DND-41 (cell line): ENCODE data around the gene RANBP17.

Experiments used
- ATAC-seq: fragments of 200-7000 bp; cut with Tn5 transposase; 3 replicates; pipeline ENCODE4 v1.9.1; 2021; ENCODE audit warnings: low read depth; ENCODE audit not compliant: insufficient read depth
- DNase-seq: peaks from one replicate; pipeline ENCODE4 v3.0.0-alpha.2; 2020
- H2AFZ ChIP-seq: 2 replicates; pipeline ENCODE4 v1.6.0; 2012; ENCODE audit warnings: low read depth, low read length
- H3K27ac ChIP-seq: 2 replicates; pipeline ENCODE4 v1.5.1; 2012; ENCODE audit warnings: low read length, inconsistent platforms
- H3K27me3 ChIP-seq: fragments of 200-600 bp; sonication (generic); 2 replicates; pipeline ENCODE4 v1.6.0; 2012; ENCODE audit warnings: low read length, mild to moderate bottlenecking, inconsistent platforms; ENCODE audit not compliant: insufficient read depth, poor library complexity
- H3K36me3 ChIP-seq: 2 replicates; pipeline ENCODE4 v1.5.1; 2012; ENCODE audit warnings: low read length, inconsistent platforms; ENCODE audit not compliant: insufficient read depth
- H3K4me1 ChIP-seq: 2 replicates; pipeline ENCODE4 v1.5.1; 2012; ENCODE audit warnings: mild to moderate bottlenecking, low read length; ENCODE audit not compliant: insufficient read depth
- H3K4me2 ChIP-seq: 2 replicates; pipeline ENCODE4 v1.6.0; 2012; ENCODE audit warnings: mild to moderate bottlenecking, moderate library complexity, low read length, inconsistent platforms; ENCODE audit not compliant: insufficient read depth
- H3K4me3 ChIP-seq, 2 experiments: fragments of 200-600 bp in 1 of 2; shearing (Covaris generic) in 1 of 2; 2 replicates each; pipeline ENCODE4 v1.5.1; 2012 to 2016; ENCODE audit warnings: inconsistent platforms in 2 of 2, low read length in 2 of 2, mild to moderate bottlenecking in 2 of 2, low read depth in 1 of 2, moderate library complexity in 1 of 2
- H3K79me2 ChIP-seq: 2 replicates; pipeline ENCODE4 v1.6.0; 2012; ENCODE audit warnings: low read length, inconsistent platforms; ENCODE audit not compliant: insufficient read depth
- H3K9ac ChIP-seq: 2 replicates; pipeline ENCODE4 v1.6.0; 2012; ENCODE audit warnings: low read depth, mild to moderate bottlenecking, inconsistent platforms, low read length, moderate library complexity
- H3K9me3 ChIP-seq: 2 replicates; pipeline ENCODE4 v1.5.1; 2012; ENCODE audit warnings: low read length, moderate library complexity, mild to moderate bottlenecking, inconsistent platforms; ENCODE audit not compliant: insufficient read depth, severe bottlenecking
- H4K20me1 ChIP-seq: 2 replicates; pipeline ENCODE4 v1.6.0; 2012; ENCODE audit warnings: low read length; ENCODE audit not compliant: insufficient read depth
- CTCF ChIP-seq: IDR thresholded peaks from 2 replicates; pipeline ENCODE4 v1.5.1; 2012; ENCODE audit warnings: borderline replicate concordance, low read length, moderate library complexity, mild to moderate bottlenecking; ENCODE audit not compliant: poor library complexity, severe bottlenecking; ENCODE audit errors: extremely low read depth
- EZH2 ChIP-seq: IDR thresholded peaks from 3 replicates; pipeline ENCODE4 v1.6.1; 2012; ENCODE audit warnings: borderline replicate concordance, low read depth, mild to moderate bottlenecking, moderate library complexity, low read length, inconsistent platforms; ENCODE audit not compliant: severe bottlenecking

RANBP17 gene

GRCh38 chr5:171271798-171272197 lies 410.0 kb downstream of the RANBP17 start:
- Histone ChIP-seq H4K20me1 (no peaks in the 10 kb centered on the region), H3K27me3 (no peaks in the 10 kb centered on the region), H3K9me3 (no peaks in the 10 kb centered on the region), H2AFZ (no peak overlapping the region), H3K4me2 (no peak overlapping the region), H3K36me3 (no peaks in the 10 kb centered on the region), H3K27ac (no peak overlapping the region), H3K79me2 (no peaks in the 10 kb centered on the region), H3K4me1 (no peaks in the 10 kb centered on the region), H3K9ac (no peak overlapping the region), H3K4me3 (no peak overlapping the region)
- DNase-seq (no peak), ATAC-seq (no peak)
- TF ChIP-seq CTCF (no peak), EZH2 (no peak)

- Histone ChIP-seq H3K9me3 (no peaks in the 10 kb centered on the region), H3K27me3 (no peaks in the 10 kb centered on the region), H3K36me3 (no peaks in the 10 kb centered on the region), H2AFZ (no peak overlapping the region), H3K4me1 (no peaks in the 10 kb centered on the region), H4K20me1 (no peaks in the 10 kb centered on the region), H3K9ac (no peak overlapping the region), H3K79me2 (no peaks in the 10 kb centered on the region), H3K27ac (no peak overlapping the region), H3K4me3 (no peak overlapping the region), H3K4me2 (no peak overlapping the region)
- peak; percentile 38 for DNase-seq
- TF ChIP-seq EZH2 (no peak), CTCF (peak; percentile 69)
- ATAC-seq: peak; percentile 78
Observed at GRCh38 chr5:171272996-171273970, 411.5 kb downstream of the RANBP17 start.

DNA sequence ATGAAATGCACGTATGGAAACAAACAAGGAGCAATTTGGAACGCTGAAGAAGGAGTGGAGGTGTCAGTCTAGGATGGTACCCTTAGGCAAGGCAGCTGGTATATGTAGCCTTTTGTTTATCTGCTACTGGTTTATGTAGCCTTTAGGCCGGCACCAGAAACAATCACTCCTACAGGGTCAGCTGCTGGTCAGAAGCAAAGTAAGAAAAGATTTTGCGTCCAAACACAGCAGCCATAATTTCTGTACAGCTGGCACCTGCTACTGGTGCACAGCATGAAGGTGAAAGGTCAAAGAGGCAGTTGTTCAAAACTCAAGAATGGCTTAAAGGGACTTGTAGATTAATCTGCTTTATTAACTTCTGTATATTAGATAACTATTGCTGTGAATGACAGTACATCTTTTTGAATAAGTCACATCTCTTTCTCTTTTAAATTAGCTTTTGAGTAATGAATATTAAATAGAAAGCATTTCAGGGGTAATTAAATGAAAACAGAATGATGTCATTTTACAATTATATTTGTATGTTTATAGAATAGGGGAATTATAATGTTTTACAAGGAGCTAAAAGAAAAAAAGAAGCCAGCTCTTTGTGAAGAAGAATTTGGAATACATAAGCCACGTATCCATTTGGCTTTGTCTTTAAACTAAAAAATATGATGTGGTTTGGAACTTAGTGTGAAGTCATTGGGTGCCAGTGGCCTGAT lies 414.2 kb downstream of the RANBP17 start:
- Histone ChIP-seq H3K36me3 (no peaks in the 10 kb centered on the region), H3K4me2 (no peak overlapping the region), H3K4me3 (no peak overlapping the region), H4K20me1 (no peaks in the 10 kb centered on the region), H3K27me3 (no peaks in the 10 kb centered on the region), H2AFZ (no peak overlapping the region), H3K27ac (no peak overlapping the region), H3K9me3 (no peaks in the 10 kb centered on the region), H3K9ac (no peak overlapping the region), H3K4me1 (no peaks in the 10 kb centered on the region), H3K79me2 (no peaks in the 10 kb centered on the region)
- ATAC-seq (no peak), DNase-seq (no peak)
- TF ChIP-seq EZH2 (no peak), CTCF (no peak)
